OCI-LY7 (cell line): ENCODE data around the gene BICC1. TPM values are rescaled to one million over a fixed set of nuclear protein-coding genes. Genes with fewer than 3 reads are reported as not detected.

ENCODE experiments used
- BruUV-seq: library from RNA; stranded (reverse); fragments of 400-500 nt; replicated peaks from 2 replicates; lab custom pipeline; 2021; lab: Mats Ljungman, UMichigan
- CTCF ChIA-PET: fragments of 300-600 bp; sonication (Branson Sonifier 250); formaldehyde crosslinking; loops from one replicate; lab custom pipeline; 2022; ENCODE audit warnings: antibody characterized with exemption; ENCODE audit not compliant: unreplicated experiment; lab: Charles Lee
- POLR2A ChIA-PET: fragments of 300-600 bp; sonication (Branson Sonifier 250); formaldehyde crosslinking; loops from one replicate; lab custom pipeline; 2022; ENCODE audit warnings: antibody characterized with exemption; lab: Charles Lee
- DNase-seq: peaks from one replicate; pipeline ENCODE4 v3.0.0-alpha.2; 2015; ENCODE audit warnings: low spot score
- H2AFZ ChIP-seq: fragments of 200-600 bp; sonication (generic), shearing (Covaris generic); 2 replicates; pipeline ENCODE4 v1.6.1; 2014; ENCODE audit warnings: mild to moderate bottlenecking, antibody characterized with exemption, low read length, moderate library complexity
- H3K27ac ChIP-seq: fragments of 200-600 bp; sonication (generic); 2 replicates; pipeline ENCODE4 v1.5.1; 2014; ENCODE audit warnings: mixed run types, low read depth, mild to moderate bottlenecking, moderate library complexity, low read length, inconsistent platforms; ENCODE audit not compliant: poor library complexity, severe bottlenecking
- H3K36me3 ChIP-seq: fragments of 200-600 bp; sonication (generic); 2 replicates; pipeline ENCODE4 v1.6.1; 2014; ENCODE audit warnings: mild to moderate bottlenecking, antibody characterized with exemption, low read length, moderate library complexity, mixed read lengths; ENCODE audit not compliant: insufficient read depth
- H3K4me1 ChIP-seq: fragments of 200-600 bp; sonication (generic); 2 replicates; pipeline ENCODE4 v1.5.1; 2014; ENCODE audit warnings: mild to moderate bottlenecking, low read length; ENCODE audit not compliant: insufficient read depth, poor library complexity, severe bottlenecking
- H3K4me2 ChIP-seq: fragments of 200-600 bp; sonication (generic); 2 replicates; pipeline ENCODE4 v1.6.1; 2014; ENCODE audit warnings: mild to moderate bottlenecking, low read length
- H3K4me3 ChIP-seq: fragments of 200-600 bp; sonication (generic); 2 replicates; pipeline ENCODE4 v1.5.1; 2014; ENCODE audit warnings: mild to moderate bottlenecking, low read depth, low read length; ENCODE audit not compliant: poor library complexity, severe bottlenecking
- H3K79me2 ChIP-seq: fragments of 200-600 bp; sonication (generic); 2 replicates; pipeline ENCODE4 v1.6.1; 2016; ENCODE audit warnings: low read depth, mild to moderate bottlenecking, low read length, moderate library complexity, mixed read lengths; ENCODE audit not compliant: insufficient read depth
- H3K9me2 ChIP-seq: fragments of 200-600 bp; sonication (generic); 2 replicates; pipeline ENCODE4 v1.6.1; 2016; ENCODE audit warnings: mild to moderate bottlenecking, low read length, mixed read lengths; ENCODE audit not compliant: insufficient read depth
- H3K9me3 ChIP-seq: fragments of 200-600 bp; sonication (generic); 2 replicates; pipeline ENCODE4 v1.6.1; 2014; ENCODE audit warnings: mild to moderate bottlenecking, mixed run types, low read length, mixed read lengths
- H4K20me1 ChIP-seq: fragments of 200-600 bp; sonication (generic); 2 replicates; pipeline ENCODE4 v1.6.1; 2014; ENCODE audit warnings: mild to moderate bottlenecking, antibody characterized with exemption, low read length, moderate library complexity, mixed read lengths; ENCODE audit not compliant: insufficient read depth
- CTCF ChIP-seq: fragments of 200-600 bp; sonication (generic); conservative IDR thresholded peaks from 2 replicates; pipeline ENCODE4 v1.5.1; 2014; ENCODE audit warnings: mild to moderate bottlenecking, antibody characterized with exemption, low read length, moderate library complexity, mixed read lengths
- EZH2phosphoT487 ChIP-seq: fragments of 200-600 bp; sonication (generic); IDR thresholded peaks from 2 replicates; pipeline ENCODE4 v1.6.1; 2018; ENCODE audit warnings: low read depth, borderline replicate concordance, mild to moderate bottlenecking, mixed run types, antibody characterized with exemption, low read length, moderate library complexity, mixed read lengths
- intact Hi-C: fragments of 100-400 bp; cut with micrococcal nuclease; formaldehyde crosslinking; loops from one replicate; pipeline ENCODE4 v1.10.0; 2022; ENCODE audit not compliant: unreplicated experiment
- total RNA-seq, 2 experiments: library from RNA; depleted of rRNA in 1 of 2; stranded (reverse); fragments of >200 nt in 1 of 2; shearing (Covaris generic) in 1 of 2; gene quantifications; 2 replicates each; pipeline ENCODE4 v1.2.3, GENCODE V29; 2014 to 2022

BICC1 gene
- total RNA-seq, 2 experiments from 2014 or later = not detected

GRCh38 chr10:58742141-58742540 lies 229.5 kb downstream of the BICC1 start:
- no TSS peak for BruUV-seq
- CTCF ChIA-PET = no interaction called here
- no peak overlapping the region for H3K27ac ChIP-seq

GRCh38 chr10:58743466-58744115 lies 230.9 kb downstream of the BICC1 start:
- Histone ChIP-seq H3K4me3 (no peak overlapping the region), H4K20me1 (no peaks in the 10 kb centered on the region), H3K9me2 (no peaks in the 10 kb centered on the region), H3K4me1 (no peaks in the 10 kb centered on the region), H3K4me2 (no peak overlapping the region), H3K79me2 (no peaks in the 10 kb centered on the region), H2AFZ (no peak overlapping the region), H3K36me3 (no peaks in the 10 kb centered on the region), H3K27ac (no peak overlapping the region), H3K9me3 (no peaks in the 10 kb centered on the region)
- POLR2A ChIA-PET = interaction anchor here (0.7 to 0.9 kb wide), 3 partner anchors 11 to 1059 kb away, joined by 3 to 4 read pairs (median 3); no protein-coding TSS in a partner anchor
- CTCF ChIA-PET = no interaction called here
- DNase-seq = no peak
- TF ChIP-seq EZH2phosphoT487 = no peak
- no peak for TF ChIP-seq CTCF
- no TSS peak for BruUV-seq
- intact Hi-C loops = no loop called here

More at GRCh38 chr10:58742141-58742540, 229.5 kb downstream of the BICC1 start:
- H3K4me3 ChIP-seq = no peak overlapping the region
- POLR2A ChIA-PET = interaction anchor here (0.7 to 1.0 kb wide), 2 partner anchors 9 to 17 kb away, joined by 3 read pairs; no protein-coding TSS in a partner anchor
- H3K36me3 ChIP-seq = no peaks in the 10 kb centered on the region
- H3K4me2 ChIP-seq = no peak overlapping the region
- no peak overlapping the region for H2AFZ ChIP-seq
- intact Hi-C loops = no loop called here
- no peak for DNase-seq
- no peaks in the 10 kb centered on the region for H4K20me1 ChIP-seq
- H3K4me1 ChIP-seq = no peaks in the 10 kb centered on the region
- TF ChIP-seq EZH2phosphoT487 (no peak), CTCF (no peak)
- H3K9me2 ChIP-seq = no peaks in the 10 kb centered on the region
- no peaks in the 10 kb centered on the region for H3K79me2 ChIP-seq
- H3K9me3 ChIP-seq = no peaks in the 10 kb centered on the region
